ENCODE results near the gene FRMD4A.
"Not testable (repeated sequence)": the region's sequence is repeated elsewhere in the genome, so short reads cannot be mapped to it uniquely, and the experiment has no call there.

FRMD4A gene

GRCh38 chr10:14235566-14236195 lies 95.0 kb downstream of the FRMD4A start:
- no peak for DNase-seq

DNA sequence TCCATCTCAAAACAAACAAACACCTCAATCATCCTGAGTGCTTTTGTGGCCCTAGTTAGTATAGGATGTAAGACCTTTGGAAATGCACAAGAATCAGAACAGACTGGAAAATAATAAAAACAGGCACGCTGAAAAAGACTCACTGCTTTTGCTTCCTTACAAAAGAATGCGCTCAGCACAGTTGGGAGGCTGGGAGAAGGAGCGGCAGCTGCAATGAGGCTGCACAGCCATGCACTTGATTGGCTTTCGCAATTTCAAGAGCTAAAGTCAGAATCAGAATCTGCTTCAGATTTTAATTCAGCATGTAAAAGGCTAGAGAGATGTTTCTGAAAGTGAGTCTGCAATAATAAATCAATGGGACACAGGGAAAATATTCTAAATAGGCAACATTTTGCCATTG lies 97.2 kb downstream of the FRMD4A start:
- no peak for DNase-seq

- not testable (repeated sequence) for DNase-seq
Observed at GRCh38 chr10:14228798-14229197, 101.9 kb downstream of the FRMD4A start.

GRCh38 chr10:14225379-14225778 lies 105.3 kb downstream of the FRMD4A start:
- DNase-seq = no peak

GRCh38 chr10:14220026-14220425 lies 110.7 kb downstream of the FRMD4A start:
- DNase-seq = peak; percentile 52

DNA sequence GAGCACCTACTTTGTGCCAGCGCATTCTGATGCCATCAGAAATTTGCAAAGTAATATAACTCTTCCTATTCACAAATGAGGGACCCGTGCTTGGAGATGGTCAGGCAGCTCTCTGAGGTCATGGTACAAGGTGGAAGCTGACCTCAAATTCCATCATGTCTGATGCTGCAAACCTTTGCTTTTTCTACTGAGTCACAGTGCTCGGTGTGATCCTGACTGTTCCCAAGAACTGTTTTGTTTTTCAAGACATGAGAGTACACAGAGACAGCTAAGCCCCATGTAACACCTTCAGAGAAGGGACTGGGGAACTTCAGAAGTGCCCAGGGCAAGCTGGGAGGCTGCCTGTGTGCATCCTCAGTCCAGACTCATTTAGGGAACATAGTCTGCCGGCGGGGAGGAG lies 111.3 kb downstream of the FRMD4A start:
- peak; percentile 75 for DNase-seq

DNA sequence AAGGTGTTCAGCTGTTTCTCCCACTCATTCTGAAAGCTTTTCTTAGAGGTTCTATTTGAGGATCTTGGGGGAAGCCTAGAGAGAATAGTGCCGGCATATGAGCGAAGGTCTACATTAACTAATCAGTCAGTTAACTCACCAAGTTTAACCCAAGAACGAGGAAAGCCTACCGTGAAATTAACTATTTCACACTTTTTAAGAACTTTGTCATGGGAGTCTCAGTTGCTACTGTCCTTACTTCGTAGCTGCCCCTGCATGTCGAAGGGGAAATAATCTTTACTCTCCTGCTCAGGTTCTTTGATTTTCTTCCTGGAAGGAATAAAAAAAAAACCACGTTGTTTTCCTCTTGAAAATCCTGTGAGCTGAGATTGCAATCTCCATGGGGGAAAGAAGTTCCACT lies 115.1 kb downstream of the FRMD4A start:
- DNase-seq = no peak

DNA sequence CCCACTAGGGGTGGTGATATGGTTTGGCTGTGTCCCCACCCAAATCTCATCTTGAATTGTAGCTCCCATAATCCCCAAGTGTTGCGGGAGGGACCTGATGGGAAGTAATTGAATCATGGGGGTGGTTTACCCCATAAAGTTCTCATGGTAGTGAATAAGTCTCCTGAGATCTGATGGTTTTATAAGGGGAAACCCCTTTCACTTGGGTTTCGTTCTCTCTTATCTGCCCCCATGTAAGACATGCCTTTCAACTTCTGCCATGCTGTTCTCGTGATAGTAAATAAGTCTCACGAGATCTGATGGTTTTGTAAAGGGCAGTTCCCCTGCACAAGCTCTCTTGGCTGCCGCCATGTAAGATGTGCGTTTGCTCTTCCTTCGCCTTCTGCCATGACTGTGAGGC lies 117.0 kb downstream of the FRMD4A start:
- not testable (repeated sequence) for DNase-seq

GRCh38 chr10:14211610-14212009 lies 119.1 kb downstream of the FRMD4A start:
- DNase-seq = no peak

GRCh38 chr10:14208231-14208630 lies 122.5 kb downstream of the FRMD4A start:
- no peak for DNase-seq

DNA sequence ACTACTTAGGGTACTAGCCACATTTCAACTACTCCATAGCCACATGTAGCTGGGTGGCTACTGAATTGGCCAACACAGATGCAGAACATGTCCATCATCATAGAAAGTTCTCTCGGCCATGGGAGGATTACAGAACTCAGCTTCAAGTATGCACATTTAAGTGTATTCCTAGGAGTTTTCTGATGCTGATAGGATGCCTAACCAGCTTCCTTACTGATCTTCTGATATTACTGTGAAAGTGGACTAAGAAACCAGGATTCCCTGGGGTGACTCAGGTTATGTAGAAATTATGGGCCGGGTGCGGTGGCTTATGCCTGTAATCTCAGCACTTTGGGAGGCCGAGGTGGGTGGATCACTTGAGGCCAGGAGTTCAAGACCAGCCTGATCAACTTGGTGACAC lies 125.5 kb downstream of the FRMD4A start:
- DNase-seq = no peak

- no peak for DNase-seq
Observed at GRCh38 chr10:14200698-14201544, 129.8 kb downstream of the FRMD4A start.

GRCh38 chr10:14199098-14199497 lies 131.6 kb downstream of the FRMD4A start:
- not testable (repeated sequence) for DNase-seq

DNA sequence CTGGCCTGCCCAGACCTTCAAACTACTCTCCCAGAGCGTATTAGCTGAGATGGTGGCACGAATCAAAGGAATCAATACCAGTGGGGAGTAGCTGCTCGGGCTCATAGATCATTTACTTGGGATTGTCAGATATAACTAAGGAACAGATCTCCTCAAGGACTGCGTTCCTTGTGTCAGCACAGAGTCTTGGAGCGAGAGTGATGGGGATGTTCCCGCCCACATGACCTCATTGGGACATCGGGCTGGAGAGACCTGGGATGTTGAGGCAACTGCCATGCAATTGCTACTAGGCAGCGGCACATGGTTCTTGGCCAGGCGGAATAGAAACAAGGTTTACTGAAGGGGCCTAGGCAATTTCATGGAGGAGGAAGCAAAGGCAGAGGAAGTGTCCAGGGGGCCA lies 132.6 kb downstream of the FRMD4A start:
- no peak for DNase-seq

DNA sequence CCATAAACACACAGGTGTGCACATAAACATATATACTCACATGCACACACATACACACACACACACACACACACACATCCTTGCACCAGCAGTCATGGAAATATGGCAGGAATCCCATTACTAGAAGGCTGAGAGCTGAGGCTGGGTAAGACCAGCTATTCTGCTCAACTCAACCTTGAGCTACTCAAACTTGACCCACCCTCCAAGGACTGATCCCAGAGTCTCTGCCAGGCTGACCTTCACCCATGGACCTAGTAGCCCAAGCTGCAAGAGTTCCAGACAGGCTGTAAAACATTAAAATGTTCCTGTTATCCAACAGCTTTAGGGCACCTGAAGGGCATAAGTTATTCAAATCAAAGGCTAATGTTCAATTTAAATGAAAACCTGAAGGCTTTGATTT lies 134.6 kb downstream of the FRMD4A start:
- DNase-seq = no peak

- no peak for DNase-seq
Observed at GRCh38 chr10:14195433-14195832, 135.3 kb downstream of the FRMD4A start.

- DNase-seq = no peak
Observed at GRCh38 chr10:14192746-14193145, 138.0 kb downstream of the FRMD4A start.

- no peak for DNase-seq
Observed at GRCh38 chr10:14191871-14192270, 138.9 kb downstream of the FRMD4A start.

DNA sequence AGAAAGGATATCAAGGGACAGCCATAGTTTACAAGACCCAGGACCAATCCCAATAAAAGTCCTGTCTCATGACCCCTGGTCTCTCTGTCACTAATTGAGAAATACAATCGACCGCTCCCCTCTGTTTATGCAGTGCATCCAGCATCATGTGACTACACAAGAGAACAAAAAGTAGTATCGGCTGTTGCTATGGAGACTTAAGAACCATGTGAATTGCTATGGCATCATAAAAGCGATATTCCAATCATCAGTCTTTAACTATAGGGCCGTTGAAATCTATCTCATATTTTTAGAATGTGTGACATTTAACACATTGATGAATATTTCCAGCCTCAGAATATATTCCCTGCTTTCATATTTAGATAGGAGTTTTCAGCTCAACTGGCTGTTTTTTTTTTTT lies 139.3 kb downstream of the FRMD4A start:
- DNase-seq = no peak

DNA sequence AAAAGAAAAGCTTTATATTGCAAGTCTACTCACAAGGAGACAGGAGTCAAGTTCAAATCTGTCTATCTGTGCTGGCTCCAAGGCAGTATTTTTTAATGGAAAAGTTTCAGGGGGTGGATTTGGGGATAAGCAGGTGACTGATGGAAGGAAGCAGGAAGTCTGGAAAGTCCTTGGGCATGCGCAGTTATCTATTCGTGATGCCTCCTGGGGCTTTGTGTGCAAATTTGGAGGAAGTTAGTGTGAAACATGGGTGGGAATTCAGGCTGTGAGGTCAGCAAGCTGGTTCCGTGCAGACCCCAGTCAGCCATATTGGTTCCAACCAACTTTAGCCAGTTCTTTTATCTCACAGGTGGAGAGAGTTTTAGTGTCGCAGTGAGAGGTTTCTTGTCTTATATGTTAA lies 140.0 kb downstream of the FRMD4A start:
- no peak for DNase-seq

- DNase-seq = no peak
Observed at GRCh38 chr10:14186245-14186644, 144.5 kb downstream of the FRMD4A start.

GRCh38 chr10:14185316-14186045 lies 145.2 kb downstream of the FRMD4A start:
- DNase-seq = peak; percentile 84

GRCh38 chr10:14184841-14185315 lies 145.8 kb downstream of the FRMD4A start:
- peak; percentile 70 for DNase-seq

DNA sequence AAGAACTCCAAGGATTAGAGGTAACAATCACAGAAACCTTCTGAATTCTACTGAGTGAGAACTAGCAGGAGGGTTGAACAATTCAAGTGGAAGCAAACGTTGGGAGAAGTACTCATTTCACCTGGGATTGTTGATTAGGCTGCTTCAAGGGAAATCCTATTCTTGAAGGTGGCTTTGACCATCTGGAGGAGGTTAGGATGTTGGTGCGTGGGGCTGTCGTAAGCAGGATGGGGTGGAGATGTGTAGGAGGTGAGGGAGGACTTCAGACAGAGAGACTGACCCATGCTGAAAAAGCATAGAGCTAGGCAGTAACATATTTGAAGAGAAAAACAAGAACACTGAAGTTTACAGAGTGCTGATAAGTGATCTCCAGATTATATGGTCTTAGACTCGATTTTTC lies 147.9 kb downstream of the FRMD4A start:
- no peak for DNase-seq
